ENCODE data around the gene AHSA1. TPM values are rescaled to one million over a fixed set of nuclear protein-coding genes. Genes with fewer than 3 reads are reported as not detected.

The AHSA1 gene
- total and polyA plus RNA-seq, 2 of the 8 experiments (the other 6 are each of a cell fraction or from before 2014, with no cell fraction given): 155 to 221 TPM

- Histone ChIP-seq H3K4me1 (replicated peaks in 1 of 4; ENCODE audit: control insufficient read depth in 3 of 4, insufficient read depth in 4 of 4, low read length in 3 of 4) (no peaks in the 10 kb centered on the region), H2BK20ac (ENCODE audit: low read length) (no peak overlapping the region), H2BK5ac (ENCODE audit: low read depth, low read length) (no peak overlapping the region), H2BK120ac (replicated peaks; ENCODE audit: low read depth, low read length) (no peak overlapping the region), H3K27ac (ENCODE audit: low read depth, low read length) (no peak overlapping the region), H3K9ac (replicated peaks in 1 of 4; ENCODE audit: extremely low read depth in 1 of 4, low read depth in 3 of 4, low read length in 3 of 4) (no peak overlapping the region), H3K56ac (replicated peaks; ENCODE audit: insufficient read length, low read depth, low read length) (no peak overlapping the region), H3K36me3 (ENCODE audit: control insufficient read depth in 2 of 4, insufficient read depth in 4 of 4, low read length in 3 of 4) (no peaks in the 10 kb centered on the region), H3K79me2 (ENCODE audit: control insufficient read depth in 1 of 2, insufficient read depth in 2 of 2, low read length in 2 of 2) (no peaks in the 10 kb centered on the region), H3K23ac (ENCODE audit: insufficient read length) (no peak overlapping the region), H2AK5ac (ENCODE audit: low read depth, low read length) (no peak overlapping the region), H4K8ac (ENCODE audit: extremely low read depth, insufficient read depth, low read length) (no peak overlapping the region), H3K4me3 (ENCODE audit: extremely low read depth in 1 of 4, insufficient read depth in 2 of 4, low read depth in 3 of 4, low read length in 4 of 4) (no peak overlapping the region), H3K14ac (ENCODE audit: insufficient read length) (no peak overlapping the region), H4K20me1 (replicated peaks in 1 of 2; ENCODE audit: control insufficient read depth in 1 of 2, insufficient read depth in 2 of 2, low read length in 2 of 2) (no peaks in the 10 kb centered on the region), H3K4ac (replicated peaks; ENCODE audit: insufficient read length, low read depth, low read length) (no peak overlapping the region), H2AFZ (ENCODE audit: low read length) (no peak overlapping the region), H4K91ac (replicated peaks; ENCODE audit: insufficient read length, low read length) (no peak overlapping the region), H3K27me3 (replicated peaks in 1 of 4; ENCODE audit: control insufficient read depth in 3 of 4, extremely low read depth in 1 of 4, insufficient read depth in 3 of 4, low read length in 3 of 4) (no peaks in the 10 kb centered on the region), H3K79me1 (ENCODE audit: low read depth, low read length) (no peaks in the 10 kb centered on the region), H3K18ac (ENCODE audit: extremely low read depth, low read length) (no peak overlapping the region), H2BK12ac (ENCODE audit: low read depth, low read length) (no peak overlapping the region), H3K9me3 (ENCODE audit: insufficient read depth in 2 of 2, low read depth in 1 of 2, low read length in 1 of 2) (no peaks in the 10 kb centered on the region), H2BK15ac (ENCODE audit: low read length) (no peak overlapping the region), H3K23me2 (ENCODE audit: low read depth, low read length) (no peaks in the 10 kb centered on the region), H3K4me2 (ENCODE audit: insufficient read depth in 1 of 2, low read depth in 2 of 2, low read length in 2 of 2) (no peak overlapping the region), H4K5ac (ENCODE audit: insufficient read length, low read depth, low read length) (no peak overlapping the region)
- CTCF ChIA-PET (ENCODE audit: partially characterized antibody): interaction anchor here (0.6 to 3.5 kb wide), 7 partner anchors 9 to 132 kb away, joined by 3 to 14 read pairs (median 5); no protein-coding TSS in a partner anchor
- POLR2A ChIA-PET (ENCODE audit: partially characterized antibody): interaction anchor here (0.9 kb wide), 1 partner anchor 45 kb away, joined by 3 read pairs; no protein-coding TSS in a partner anchor
- DNase-seq (ENCODE audit: low read depth in 1 of 2, low spot score in 2 of 2) (no peak), FAIRE-seq (no peak)
- 100% methylated on average over 1 of the region's 1 CpG; no CpG with 5 or more reads in 1 of the 2 experiments for WGBS, 2 experiments (ENCODE audit: extremely low coverage in 1 of 2, insufficient coverage in 1 of 2, insufficient read length in 1 of 2, insufficient replicate concordance in 2 of 2, low coverage in 1 of 2, low lambda C conversion rate in 2 of 2, missing lambda C conversion rate in 1 of 2)
- no peak for TF ChIP-seq NANOG (IDR thresholded peaks at IDR 0.05; ENCODE audit: insufficient read depth, low read depth, low read length, poor library complexity, severe bottlenecking)
Observed at GRCh38 chr14:77478796-77479195, 20.9 kb downstream of the AHSA1 start.

Measured in H1 (cell line).